Stimulated activated naive CD4-positive, alpha-beta T cell (primary cell): ENCODE measurements around the gene RHEBL1.
A peak's percentile ranks its signal among the peaks of the same experiment; 100 is the strongest.

Experiments
- DNase-seq, 6 experiments: peaks; one replicate each; lab custom pipeline; 2025; lab: John Stamatoyannopoulos, UW

Gene RHEBL1, protein sequence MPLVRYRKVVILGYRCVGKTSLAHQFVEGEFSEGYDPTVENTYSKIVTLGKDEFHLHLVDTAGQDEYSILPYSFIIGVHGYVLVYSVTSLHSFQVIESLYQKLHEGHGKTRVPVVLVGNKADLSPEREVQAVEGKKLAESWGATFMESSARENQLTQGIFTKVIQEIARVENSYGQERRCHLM

DNA sequence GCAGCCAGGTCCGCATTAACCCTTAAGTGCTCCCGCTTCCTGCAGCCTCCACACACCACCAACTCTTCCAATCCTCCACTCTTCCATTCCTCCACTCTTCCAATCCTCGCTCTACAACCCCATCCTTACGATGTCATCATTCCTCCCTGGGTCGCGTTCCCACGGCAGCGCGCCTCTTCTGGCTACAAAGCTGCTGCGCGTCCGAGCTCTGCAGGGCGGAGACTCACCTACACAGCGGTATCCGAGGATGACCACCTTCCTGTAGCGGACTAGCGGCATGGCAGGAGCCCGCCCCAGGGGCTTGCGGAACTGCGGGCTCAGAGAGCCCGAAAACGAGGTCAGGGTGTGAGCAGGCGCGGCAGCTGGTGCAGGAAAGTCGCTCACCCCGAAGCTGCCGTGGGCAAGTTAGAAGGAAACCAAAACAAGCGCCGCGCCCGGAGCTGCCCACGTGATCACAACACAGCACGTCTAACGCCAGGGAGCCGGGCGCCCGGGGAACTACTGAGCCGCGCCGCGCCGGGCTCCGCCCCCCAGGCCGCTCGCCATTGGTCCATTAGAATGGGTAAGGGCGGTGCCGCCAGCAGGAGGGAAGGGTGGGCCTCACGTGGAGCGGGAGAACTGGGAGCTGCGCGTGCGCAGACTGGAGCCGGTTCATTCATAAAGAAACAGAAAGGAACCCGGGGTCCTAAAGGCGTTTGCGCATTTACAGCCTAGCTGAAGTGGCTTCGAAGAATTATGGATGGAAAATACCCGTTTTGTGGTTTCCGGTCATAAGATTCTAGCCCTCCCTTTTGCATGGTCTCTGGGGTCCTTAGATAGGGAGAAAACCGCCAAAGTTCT lies at the start of gene RHEBL1:
Gene RHEBL1 (minus strand): TSS at position 473 of the 840 bp plus-strand sequence. CDS start 194 bp downstream, at position 279.
- peak; percentile 92 to 99 (median 94) for DNase-seq

DNA sequence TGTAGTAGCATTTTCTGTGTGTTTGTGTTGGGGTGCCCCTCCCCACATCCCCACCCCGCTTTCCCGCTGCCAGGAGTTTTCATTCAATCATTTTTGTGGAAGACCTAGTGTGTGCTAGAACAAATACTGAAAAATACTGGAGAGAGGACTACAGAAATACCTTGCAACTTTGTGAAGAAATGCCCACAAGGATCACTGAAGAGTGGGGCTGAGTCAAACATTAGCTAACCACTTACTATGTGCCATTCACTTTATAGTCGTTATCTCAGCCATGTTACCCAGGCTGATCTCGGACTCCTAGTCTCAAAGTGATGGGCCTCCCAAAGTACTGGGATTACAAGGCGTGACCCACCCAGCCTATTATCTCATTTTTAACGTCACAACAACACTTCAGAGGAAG lies 41.4 kb upstream of the RHEBL1 start:
- no peak for DNase-seq

DNA sequence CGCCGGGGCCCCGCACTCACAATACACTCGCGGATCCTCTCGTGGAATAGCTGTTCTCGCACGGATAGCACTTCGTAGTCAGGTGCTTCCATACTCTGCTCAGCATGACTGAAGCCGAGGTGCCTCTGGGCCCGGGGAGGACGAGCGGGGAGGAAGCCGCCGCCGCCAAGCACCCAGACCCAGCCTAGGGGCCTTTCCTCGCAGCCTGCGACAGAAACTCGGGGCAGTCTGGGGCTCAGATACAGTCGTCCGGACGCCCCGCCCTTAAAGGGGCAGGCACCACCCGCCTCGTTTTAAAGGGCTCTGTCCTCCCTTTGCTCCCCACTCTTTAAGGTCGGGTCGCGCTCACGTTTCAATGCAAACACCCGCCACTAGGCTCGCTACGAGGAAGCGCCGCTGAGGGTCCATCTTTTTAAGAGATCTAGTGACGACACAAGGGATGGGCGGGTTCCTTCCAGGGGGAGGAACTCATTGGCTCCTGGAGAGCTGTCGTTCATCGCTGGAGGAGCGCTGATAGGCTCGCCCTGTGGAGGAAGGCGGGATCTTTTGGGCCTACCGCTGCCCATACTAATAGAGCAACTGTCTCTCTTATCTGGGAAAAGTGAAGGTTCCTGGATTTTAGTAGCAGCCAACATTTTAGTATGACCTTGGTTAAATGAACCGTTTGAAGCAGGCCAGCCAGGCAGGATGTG lies 40.8 kb upstream of the RHEBL1 start, which contains the start of gene LMBR1L:
Gene LMBR1L (minus strand): TSS at position 384 of the 692 bp plus-strand sequence. CDS start 292 bp downstream, at position 92.
- peak; percentile 88 to 97 (median 96) for DNase-seq

DNA sequence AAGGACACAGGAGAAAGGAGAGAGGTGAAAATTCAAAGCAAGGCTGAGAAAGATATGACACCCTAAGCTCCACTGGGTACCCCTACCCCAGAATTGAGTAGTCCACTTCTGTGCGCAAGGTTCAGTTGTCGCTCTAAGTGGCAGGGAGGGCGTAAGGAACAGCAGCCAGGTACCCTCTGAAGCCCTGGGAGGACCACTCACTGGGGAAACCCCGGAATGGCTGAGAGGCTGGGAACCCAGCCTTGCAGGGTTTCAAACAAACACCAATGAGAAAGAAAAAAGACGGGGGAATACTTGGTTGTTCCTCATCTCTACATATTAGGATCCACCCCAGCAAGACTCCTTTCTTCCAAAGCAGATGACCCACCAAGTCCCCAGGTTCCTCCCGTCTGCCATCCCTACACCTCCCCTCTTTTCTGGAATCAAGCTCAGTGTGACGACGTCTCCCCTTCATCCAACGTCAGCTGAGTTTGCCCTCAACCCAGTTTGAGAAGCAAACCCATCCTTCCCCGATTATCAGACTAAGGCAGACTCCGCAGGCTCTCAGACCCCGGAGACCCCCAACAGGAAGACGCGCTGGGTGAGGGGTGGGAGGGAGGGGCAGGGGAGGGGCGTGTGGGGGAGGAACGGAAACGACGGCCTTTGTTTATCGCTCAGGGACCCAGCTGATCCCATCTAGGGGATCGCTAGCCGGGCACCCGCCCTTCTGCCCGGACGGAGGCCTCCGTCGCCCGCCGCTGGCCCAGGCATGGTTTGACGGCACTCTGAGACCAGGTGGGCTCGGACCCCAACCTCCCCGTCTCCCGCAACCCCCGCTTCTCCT lies 40.1 kb upstream of the RHEBL1 start:
- DNase-seq, result peak in 3 of 6 experiments; percentile 28 to 63 (median 47)

DNA sequence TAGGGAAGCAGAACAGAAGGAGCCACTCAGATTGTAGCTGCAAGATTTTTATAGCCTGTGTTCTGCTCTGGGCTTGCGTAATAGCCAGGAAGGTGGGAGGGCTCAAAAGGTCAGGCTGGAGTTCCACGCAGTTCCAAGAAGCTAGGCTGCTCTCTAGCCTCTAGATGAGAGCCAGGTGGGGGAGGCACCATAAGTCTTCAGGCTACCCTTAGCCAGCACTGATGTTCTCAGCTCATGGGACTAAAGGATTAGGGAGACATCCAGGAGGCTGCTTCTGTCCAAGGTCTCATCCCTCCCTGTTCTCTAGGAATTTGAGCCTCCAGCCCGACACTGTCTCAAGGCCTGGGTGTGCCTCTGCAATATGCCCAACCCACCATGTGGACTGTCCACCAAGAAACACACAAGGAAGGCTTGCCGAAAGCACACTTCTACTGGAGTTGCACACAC lies 39.2 kb upstream of the RHEBL1 start:
- no peak for DNase-seq

DNA sequence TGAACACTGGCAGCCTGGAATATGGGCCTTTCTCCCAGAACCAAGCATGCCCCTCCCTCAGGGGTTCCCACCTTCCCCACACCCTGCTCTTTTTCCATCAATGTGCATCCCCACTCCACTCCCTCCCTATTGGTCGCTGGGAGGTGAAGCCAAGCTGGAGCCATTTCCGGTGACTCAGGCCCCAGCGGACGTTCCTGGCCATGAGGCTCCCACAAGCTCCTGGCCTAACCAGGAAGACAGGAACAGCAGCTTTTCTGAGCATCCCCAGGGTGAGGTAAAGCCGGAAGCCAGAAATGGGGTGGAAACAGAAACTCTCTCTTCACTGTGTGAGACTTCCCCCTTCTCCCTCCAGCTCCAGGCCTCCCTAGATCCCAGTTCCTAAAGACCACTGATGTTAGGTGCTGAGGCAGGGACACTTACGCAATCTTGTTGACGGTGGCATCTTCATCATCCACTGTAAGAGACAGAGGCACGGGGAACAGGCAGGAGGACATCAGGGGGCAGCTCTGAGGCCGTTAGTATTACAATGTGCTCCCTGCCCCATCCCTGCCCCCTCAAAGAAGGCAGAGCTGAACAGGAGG lies 35.8 kb upstream of the RHEBL1 start:
- no peak for DNase-seq

DNA sequence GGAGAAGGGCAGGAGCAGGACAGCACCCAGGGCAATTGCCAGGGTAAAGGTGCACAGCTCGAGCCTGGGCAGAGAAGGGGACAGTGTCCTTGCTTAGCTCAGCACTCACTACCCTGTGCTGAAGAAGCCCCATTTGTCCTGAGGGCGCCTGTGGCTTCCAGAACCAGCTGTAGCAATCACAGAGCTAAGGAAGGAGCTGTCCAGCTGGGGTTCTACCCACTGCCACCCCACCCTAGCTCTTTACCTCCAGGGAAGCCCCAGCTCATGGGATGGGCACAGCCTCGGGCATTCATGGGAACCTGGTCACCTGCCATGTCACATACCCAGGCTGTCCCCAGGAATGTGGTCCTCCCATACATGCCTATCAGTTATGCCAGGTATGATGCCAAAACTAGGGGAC lies 35.0 kb upstream of the RHEBL1 start:
- DNase-seq, result no peak

DNA sequence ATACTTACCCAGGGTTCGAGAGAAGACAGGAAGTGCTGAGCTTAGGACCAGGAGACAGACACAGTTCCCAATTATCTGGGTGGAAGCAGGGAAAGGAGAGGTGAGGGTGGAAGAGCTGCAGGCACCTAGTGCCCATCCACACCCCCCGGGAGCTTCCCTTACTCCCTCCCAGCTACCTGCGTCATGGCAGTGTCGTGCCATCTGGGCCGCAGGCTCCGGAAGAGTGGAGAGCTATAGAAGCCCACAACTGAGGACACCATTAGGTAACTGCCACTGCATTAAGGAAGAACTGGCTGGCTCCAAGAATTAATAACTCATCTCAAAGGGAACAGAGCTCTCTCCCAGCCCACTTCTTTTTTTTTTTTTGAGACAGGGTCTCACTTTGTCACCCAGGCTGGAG lies 30.6 kb upstream of the RHEBL1 start:
- DNase-seq, result no peak

DNA sequence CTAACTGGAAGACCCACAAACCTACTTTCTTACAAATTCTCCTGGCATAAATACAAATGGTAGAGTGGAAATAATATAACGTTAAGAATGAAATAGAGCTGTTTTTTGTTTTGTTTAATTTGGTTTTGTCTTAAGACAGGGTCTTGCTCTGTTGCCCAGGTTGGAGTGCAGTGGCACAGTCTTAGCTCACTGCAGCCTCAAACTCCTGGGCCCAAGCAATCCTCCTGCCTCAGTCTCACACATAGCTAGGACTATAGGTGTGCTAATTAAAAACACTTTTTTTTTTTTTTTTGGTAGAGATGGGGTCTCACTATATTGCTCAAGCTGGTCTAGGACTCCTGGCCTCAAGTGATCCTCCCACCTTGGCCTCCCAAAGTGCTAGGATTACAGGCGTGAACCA lies 28.9 kb upstream of the RHEBL1 start:
- no peak for DNase-seq

DNA sequence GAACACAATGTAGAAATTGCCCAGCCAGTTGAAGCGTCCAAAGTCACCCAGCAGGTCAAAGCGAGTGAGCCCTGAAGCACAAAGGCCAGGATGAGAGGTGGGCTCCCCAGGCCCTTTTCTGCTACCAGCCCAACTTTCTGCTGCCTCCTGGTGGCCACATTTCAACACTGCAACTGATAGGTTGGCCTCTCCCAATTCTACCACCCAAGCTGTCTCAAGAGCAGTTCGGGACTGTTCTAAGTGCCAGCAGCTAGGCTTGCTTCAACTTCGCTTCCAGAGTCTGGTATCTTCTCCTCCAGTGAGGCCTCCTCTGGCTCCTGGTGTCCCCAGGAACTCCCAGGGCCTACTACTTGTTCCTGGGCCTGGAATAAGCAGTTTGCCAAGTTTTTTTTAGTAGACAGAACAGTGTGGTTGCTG lies 28.3 kb upstream of the RHEBL1 start:
- peak; percentile 14 to 74 (median 50) for DNase-seq

DNA sequence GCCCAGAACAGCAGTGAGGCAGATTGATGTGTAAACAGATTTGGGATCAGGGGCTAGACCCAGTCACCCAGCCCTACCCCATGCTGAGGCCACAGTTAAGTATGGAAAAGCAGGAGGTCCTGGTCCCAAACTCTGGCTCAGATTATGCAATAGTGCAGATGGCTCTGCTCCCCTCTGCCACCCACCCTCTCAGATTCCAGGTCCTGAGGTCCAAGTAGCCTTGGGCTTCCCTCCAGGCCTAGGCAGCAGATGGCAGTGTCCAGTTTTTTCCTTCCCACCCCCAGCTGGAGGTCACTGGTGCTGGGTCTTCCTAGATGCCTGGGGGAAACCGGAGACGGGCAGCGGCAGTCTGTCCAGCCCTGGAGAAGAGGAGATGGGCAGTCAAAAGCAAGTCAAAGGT lies 27.6 kb upstream of the RHEBL1 start:
- DNase-seq, result no peak

DNA sequence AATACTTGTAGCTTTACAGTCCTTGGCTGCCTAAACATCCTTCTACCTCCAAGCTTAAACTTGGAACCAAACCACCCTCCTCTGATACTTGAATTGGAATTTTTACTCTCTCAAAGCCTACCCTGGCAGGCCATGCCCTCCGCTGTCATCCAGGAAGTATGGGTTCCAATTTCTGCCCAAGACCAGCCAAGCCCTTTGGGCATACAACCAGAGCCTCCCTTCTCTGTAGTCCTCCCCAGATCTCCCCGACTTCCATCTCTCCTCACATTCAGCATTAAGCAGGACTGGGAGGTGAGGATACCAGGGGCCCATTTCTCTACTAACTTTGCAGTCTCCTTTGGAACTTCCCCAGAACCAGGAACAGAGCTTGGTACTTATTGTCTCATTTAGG lies 25.2 kb upstream of the RHEBL1 start:
- DNase-seq, result no peak

DNA sequence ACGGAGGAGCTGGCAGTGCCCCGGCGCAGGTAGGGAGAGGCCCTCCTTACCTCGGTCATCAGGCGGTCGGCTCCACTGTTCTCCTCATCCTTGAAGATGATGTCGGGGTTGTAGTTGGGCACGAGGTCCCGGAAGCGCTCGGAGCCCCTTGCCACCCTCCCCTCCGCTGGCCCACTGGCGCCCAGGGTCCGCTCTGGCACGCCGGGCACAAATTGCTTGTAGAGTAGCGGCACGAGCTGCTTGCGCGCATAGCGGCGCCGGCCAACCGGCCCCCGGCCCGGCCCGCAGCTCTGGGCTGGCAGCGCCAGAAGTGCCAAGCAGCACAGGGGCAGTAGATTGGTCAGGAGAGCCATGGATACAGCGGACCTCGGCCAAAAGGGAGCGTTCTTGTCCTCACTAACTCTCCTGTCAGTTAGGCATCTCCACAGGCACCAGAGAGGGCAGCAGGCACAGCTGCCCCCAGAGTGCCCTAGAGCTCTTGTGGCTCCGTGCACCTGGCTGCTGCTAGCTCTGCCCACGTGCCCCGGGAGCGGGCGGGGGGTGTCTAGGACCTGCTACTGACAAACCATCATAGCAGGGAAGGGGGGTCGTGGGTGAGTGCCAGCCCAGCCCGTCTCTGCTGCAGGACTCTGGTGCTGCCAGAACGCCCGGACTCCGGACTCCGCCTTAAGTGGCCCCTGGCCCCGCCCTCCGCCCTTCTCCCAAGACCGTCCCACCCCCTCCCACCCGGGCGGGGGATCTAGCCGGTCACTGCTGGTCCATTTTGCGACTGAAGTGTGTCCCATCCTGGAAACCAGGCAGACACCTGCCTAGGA lies 24.6 kb upstream of the RHEBL1 start, which contains the start of gene DHH:
Gene DHH (minus strand): TSS at position 642 of the 815 bp plus-strand sequence. CDS start 289 bp downstream, at position 353.
- DNase-seq, result peak in 1 of 6 experiments; percentile 12

DNA sequence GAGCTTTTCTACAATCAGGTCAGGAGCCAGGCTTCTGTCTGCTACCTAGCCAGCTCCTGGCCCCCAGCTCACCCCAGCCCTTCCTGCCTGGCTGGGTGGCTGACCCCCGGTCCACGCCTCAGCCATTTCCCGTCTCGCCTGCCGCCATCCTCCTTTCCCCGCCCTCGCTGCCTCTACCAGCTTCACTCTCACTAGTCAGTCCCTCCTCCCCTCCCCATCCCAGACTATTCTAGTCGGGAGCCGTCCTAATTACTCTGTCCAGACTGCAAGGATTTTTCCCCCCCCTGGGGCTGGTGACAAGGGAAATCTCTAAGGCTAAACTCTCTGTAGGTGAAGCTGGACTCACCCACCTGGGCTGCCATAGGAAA lies 24.0 kb upstream of the RHEBL1 start:
- DNase-seq, result no peak

DNA sequence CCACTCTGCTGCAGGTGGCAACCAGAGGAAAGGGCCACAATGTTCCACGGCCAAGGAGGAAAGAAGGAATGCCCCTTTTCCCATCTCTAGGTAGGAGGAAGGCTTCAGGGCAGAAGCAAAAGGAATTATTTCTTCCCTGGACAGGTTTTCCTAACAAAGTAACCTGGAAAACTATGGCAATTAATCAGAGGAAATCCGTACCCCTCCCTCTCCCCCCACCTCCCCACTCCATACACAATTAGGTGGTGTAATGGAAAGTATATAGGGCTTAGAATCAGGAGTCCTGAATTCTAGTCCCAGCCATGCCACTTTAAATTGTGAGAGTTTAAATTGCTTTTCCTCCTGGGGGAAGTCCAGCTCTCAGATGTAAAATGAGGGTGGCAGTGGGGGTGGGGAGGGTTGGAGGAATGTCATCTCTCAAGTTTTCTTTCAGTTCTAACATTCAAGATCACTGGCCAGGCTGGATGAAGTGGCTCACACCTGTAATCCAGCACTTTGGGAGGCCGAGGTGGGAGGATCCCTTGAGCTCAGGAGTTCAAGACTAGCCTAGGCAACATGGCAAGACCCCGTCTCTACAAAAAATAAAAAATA lies 23.1 kb upstream of the RHEBL1 start:
- DNase-seq, result no peak

DNA sequence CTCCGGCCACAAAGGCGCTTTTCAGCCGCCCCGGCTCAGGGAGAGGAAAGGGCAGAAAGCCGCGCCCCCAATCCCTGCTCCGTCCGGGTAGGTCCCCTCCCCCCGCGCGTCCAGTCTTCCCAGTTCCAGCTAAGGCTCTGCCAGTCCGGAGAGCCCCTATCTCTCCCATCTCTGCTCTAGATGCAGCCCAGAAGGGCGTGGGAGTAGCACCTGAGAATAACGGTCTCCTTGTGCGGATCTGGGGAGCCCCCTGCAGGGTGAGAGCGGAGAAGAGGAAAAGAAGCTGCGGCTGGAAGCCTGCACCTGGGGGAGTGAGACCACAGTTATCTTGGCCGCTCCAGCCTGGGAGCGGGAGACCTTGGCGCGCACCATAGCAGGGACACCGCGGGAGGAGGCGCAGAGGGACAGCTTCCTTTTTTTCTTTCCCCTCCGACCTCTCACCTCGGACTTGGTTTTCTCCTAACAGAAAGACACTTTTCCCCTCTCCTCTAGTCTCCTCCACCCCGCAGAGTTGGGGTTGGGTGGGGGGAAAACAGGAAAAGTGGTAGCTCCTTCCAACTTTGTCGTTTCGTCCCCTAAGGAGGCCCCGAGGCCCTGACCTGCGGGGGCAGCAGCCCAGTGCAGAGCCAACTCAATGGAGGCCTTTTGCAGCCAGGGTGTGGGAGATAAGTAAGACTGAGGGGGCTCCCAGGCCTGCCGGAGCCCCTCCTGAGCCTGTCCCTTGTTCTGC lies 22.5 kb upstream of the RHEBL1 start:
- peak in 5 of 6 experiments; percentile 31 to 52 (median 39) for DNase-seq

DNA sequence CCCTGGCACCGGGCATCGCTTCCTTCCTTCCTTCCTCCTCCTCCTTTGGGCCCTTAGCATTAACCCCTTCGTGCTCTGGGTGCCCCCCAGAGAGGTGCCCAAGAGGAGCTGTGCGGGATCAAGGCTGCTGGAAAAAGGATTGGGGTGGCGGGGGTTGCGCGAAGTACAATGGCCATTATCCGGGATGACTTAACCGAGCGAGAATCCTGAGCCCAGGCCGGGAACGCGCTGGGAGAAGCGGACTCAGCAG lies 22.0 kb upstream of the RHEBL1 start:
- no peak for DNase-seq

DNA sequence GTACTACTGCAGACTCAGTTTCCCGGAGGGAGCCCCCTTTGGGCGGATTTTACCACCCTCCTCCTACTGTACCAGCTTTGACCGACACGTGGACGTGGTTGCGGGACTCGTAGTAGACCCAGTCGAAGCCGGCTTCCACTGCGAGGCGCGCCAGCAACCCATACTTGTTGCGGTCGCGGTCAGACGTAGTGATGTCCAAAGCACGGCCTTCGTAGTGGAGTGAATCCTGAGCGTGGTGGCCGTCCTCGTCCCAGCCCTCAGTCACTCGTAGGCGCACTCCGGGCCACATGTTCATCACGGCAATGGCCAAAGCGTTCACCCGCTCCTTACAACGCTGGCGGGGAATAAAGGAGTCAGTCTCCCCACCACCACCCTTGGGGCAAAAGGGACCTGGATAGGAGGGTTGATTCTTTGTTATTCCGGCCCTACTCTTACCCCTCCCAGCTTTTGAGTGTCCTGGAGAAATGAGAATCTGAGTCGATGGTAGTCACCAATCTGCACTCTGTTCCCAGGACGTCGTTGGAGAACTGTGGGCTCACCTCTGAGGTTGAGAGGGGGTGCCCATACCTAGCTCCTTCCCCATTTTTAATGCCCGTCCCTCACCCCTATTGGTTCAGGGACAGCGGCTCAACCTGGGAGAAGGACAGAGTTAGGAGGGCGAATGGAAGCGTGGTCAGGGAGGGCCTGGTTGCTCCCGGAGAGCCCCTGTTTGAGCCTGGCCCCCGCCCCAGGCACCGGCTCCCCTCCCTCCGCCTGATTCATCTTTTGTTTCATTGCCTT lies 21.5 kb upstream of the RHEBL1 start:
- DNase-seq, result peak in 1 of 6 experiments; percentile 38
